ENCODE data around the gene THAP2. TPM values are rescaled to one million over a fixed set of nuclear protein-coding genes. Genes with fewer than 3 reads are reported as not detected.
A peak's percentile ranks its signal among the peaks of the same experiment; 100 is the strongest.

The THAP2 gene
- total and polyA plus RNA-seq, 8 donors = 5.2 to 20.6 (median 12.8) TPM

- Histone ChIP-seq H3K4me1 (peaks cover 10 to 68% of the 10 kb centered on the region in 2 donors), H3K4me3 (no peak overlapping the region), H3K9me3 (no peaks in the 10 kb centered on the region), H3K27ac (no peak overlapping the region), H3K36me3 (peaks cover 0 to 72% of the 10 kb centered on the region in 2 donors), H3K27me3 (no peaks in the 10 kb centered on the region)
- no peak for TF ChIP-seq CTCF (IDR thresholded peaks at IDR 0.05)
- DNase-seq = no peak
- intact Hi-C loops (cut with DNase I) = no loop called here
- ATAC-seq = no peak
Observed at GRCh38 chr12:71655495-71655894, 8.6 kb upstream of the THAP2 start.

- no peak for TF ChIP-seq CTCF (IDR thresholded peaks at IDR 0.05)
- intact Hi-C loops (cut with DNase I) = no loop called here
- H3K36me3 ChIP-seq = peaks cover 0 to 69% of the 10 kb centered on the region in 2 donors
Observed at GRCh38 chr12:71655907-71656306, 8.2 kb upstream of the THAP2 start.

GRCh38 chr12:71656740-71657139 lies 7.4 kb upstream of the THAP2 start:
- Histone ChIP-seq H3K36me3 (peaks cover 0 to 60% of the 10 kb centered on the region in 2 donors), H3K27me3 (no peaks in the 10 kb centered on the region), H3K4me3 (no peak overlapping the region), H3K9me3 (no peaks in the 10 kb centered on the region), H3K27ac (no peak overlapping the region), H3K4me1 (peaks cover 22 to 67% of the 10 kb centered on the region in 2 donors)
- intact Hi-C loops (cut with DNase I) = no loop called here
- TF ChIP-seq CTCF (IDR thresholded peaks at IDR 0.05) = no peak
- no peak for DNase-seq
- ATAC-seq = no peak

More at GRCh38 chr12:71655907-71656306, 8.2 kb upstream of the THAP2 start:
- H3K4me3 ChIP-seq = no peak overlapping the region
- ATAC-seq (no peak), DNase-seq (no peak)
- no peak overlapping the region for H3K27ac ChIP-seq
- peaks cover 14 to 67% of the 10 kb centered on the region in 2 donors for H3K4me1 ChIP-seq
- no peaks in the 10 kb centered on the region for H3K27me3 ChIP-seq
- H3K9me3 ChIP-seq = no peaks in the 10 kb centered on the region

GRCh38 chr12:71661977-71662530 lies 2.0 kb upstream of the THAP2 start:
- peaks cover 0 to 31% of the 10 kb centered on the region in 2 donors for H3K36me3 ChIP-seq

More at GRCh38 chr12:71661977-71662530, 2.0 kb upstream of the THAP2 start:
- Histone ChIP-seq H3K27ac (peak overlapping the region; percentile 98 to 99), H3K9me3 (no peaks in the 10 kb centered on the region), H3K4me1 (peaks cover 11 to 49% of the 10 kb centered on the region in 2 donors), H3K27me3 (no peaks in the 10 kb centered on the region), H3K4me3 (peak overlapping the region; percentile 73 to 95)
- DNase-seq (peak in 1 of 4 donors; percentile 8), ATAC-seq (no peak)
- no peak for TF ChIP-seq CTCF (IDR thresholded peaks at IDR 0.05)
- intact Hi-C loops (cut with DNase I) = no loop called here
